HT1080 (cell line): ENCODE measurements around the gene ATG10. TPM values are rescaled to one million over a fixed set of nuclear protein-coding genes. Genes with fewer than 3 reads are reported as not detected.

Experiments used
- DNase-seq: peaks from one replicate; pipeline ENCODE4 v3.0.0-alpha.2; 2015; ENCODE audit warnings: low read depth
- total RNA-seq: library from RNA; depleted of rRNA; stranded (reverse); fragments of >200 nt; shearing (Covaris generic); gene quantifications from 2 replicates; pipeline ENCODE4 v1.2.3, GENCODE V29; 2014

ATG10 gene
- total RNA-seq, 1 experiment from 2014 or later, result 4.5 TPM

GRCh38 chr5:82164176-82164976, 192.6 kb downstream of the ATG10 start:
- peak; percentile 81 for DNase-seq

- DNase-seq, result peak; percentile 64
These were observed 193.3 kb downstream of the ATG10 start for GRCh38 chr5:82164977-82165713.

- peak; percentile 67 for DNase-seq
These were observed 194.1 kb downstream of the ATG10 start for GRCh38 chr5:82165740-82166530.

- no peak for DNase-seq
These were observed 195.6 kb downstream of the ATG10 start for GRCh38 chr5:82167372-82167935.

DNA sequence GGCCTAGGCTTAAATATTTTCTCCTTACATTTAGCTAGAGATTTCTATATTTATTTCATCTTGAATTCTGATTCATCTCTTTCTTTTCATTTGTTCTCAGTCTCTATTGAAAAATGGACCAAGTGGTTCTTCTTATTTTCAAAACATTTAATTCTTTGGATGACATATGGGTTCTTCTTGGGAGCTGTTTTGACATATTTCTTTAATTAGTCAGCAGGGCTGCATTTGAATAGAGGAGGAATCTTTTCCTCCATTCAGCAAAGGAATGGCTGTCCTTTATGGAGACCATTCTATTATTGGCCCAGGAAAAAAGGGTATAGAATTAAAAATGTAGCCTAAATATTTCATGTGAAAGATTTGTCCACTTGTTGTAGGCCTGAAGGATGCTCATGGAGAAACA, 196.5 kb downstream of the ATG10 start:
- no peak for DNase-seq

GRCh38 chr5:82169892-82170291, 198.1 kb downstream of the ATG10 start:
- DNase-seq, result no peak

GRCh38 chr5:82174128-82174918, 202.5 kb downstream of the ATG10 start:
- peak; percentile 32 for DNase-seq

DNA sequence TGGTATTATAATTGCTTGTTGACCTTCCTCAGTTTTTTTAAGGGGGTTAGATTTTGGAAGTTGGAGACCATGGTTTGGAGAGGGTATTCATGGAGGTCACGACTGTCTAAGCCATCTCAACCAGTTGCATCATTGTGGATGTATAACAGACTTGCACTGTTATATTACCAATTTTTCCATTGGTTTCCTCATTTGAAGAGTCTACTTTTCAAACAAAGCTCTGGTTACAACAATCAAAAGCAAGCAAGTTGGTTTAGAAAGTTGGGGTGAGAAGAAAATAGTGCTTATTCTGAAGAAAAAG, 203.0 kb downstream of the ATG10 start:
- no peak for DNase-seq

DNA sequence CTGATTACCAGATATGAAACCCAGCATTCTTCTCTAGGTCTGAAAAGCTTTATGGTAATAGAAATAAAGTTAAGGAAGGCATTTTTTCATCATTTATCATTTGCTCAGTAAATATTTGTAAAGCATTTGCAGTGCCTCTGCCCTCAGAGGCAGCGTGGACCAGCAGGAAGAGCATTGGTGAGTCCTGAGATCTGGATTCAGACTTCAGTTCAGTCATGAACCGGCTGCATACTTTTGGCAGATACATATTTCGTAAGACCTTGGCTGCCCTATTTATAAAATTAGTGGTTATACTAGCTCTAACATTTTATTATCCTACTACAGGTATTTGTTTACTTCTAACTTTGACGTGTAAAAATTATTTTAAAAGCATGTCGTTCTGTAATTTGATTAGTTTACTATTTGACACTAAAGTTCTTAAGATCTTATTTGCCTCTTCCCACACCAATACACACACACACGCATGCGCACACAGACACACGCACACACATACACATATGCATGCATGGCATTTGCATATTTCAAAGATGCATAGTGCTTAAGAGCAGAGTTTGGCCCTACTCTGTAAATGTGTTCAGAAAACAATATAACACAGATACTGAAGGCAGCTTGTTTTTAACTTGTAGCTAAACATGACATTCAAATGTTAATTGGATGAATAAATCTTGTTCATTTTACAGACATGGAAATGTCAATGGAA, 204.4 kb downstream of the ATG10 start:
- no peak for DNase-seq

GRCh38 chr5:82178378-82178777, 206.6 kb downstream of the ATG10 start:
- no peak for DNase-seq

- no peak for DNase-seq
These were observed 210.8 kb downstream of the ATG10 start for GRCh38 chr5:82182662-82183061.

- peak; percentile 43 for DNase-seq
These were observed 212.0 kb downstream of the ATG10 start for GRCh38 chr5:82183828-82184227.

DNA sequence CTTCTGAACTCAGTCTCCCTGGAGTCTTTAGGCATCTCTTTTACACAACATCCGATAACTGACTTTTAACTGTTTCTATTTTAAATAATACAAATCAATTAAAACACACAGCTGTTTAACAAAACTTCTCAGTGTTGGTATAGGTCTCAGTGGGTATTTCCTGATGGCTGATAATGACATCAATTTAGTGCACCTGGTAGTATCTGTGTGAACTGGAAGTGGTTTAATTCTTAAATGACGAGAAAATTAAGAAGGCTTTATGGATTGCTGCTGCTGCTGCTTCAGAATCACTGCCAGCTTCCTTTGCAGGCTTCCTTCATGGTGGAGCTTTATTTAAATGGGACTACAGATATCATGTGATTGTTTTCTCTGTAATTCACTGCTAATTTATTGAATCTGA, 214.0 kb downstream of the ATG10 start:
- no peak for DNase-seq

- DNase-seq, result no peak
These were observed 225.7 kb downstream of the ATG10 start for GRCh38 chr5:82197550-82197949.

GRCh38 chr5:82204567-82204966, 232.7 kb downstream of the ATG10 start:
- DNase-seq, result no peak

DNA sequence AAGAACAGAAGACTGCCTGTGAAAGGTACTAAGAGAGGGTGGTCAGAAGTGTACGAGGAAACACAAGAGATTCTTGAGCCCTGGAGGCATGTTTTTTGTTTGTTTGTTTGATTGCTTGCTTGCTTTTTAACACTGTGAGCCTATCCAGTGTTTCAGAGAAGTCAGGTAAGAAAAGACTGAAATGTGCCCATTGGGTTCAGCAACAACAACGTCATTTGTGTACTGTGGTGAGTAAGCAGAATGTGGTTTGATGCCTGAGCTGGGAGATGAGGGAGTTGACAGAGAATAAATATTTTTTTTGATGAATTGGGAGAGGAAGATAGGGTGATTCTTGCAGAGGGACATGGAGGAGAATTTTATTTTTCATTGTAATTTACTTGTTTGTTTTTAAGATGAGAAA, 233.2 kb downstream of the ATG10 start:
- DNase-seq, result peak; percentile 8

GRCh38 chr5:82208371-82208770, 236.5 kb downstream of the ATG10 start:
- DNase-seq, result no peak

DNA sequence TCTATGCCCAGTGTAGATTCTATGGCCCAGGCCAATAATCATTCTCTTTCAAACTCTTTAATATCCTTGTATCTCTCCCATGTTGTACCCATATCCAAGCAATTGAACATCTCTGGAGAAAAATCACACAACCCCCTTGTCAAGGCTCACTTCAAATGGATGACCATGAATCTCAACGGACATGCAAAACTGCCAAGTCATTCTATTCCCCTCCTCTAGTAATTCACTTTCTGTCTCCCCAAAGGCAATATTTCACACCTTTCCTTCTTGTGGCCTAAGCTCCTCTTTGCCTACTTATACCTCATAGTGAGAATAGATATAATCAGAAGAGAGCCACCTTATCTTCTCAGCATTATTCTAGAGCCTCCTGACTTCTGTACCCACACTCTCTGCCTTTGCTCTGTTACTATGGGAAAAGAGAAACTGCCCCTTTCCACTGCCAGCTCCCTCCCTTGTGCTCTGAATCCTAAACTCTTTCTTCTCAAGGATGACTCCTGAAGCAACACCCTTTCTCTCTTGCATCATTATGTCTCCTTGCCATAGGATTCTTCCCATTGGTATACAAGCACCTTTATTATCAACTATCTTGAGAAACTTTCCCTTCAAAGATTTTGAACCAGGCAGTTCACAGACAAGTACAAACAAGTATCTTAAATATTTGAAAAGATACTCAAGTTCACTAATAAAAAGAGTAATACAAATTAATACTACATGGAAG, 240.2 kb downstream of the ATG10 start:
- DNase-seq, result no peak

DNA sequence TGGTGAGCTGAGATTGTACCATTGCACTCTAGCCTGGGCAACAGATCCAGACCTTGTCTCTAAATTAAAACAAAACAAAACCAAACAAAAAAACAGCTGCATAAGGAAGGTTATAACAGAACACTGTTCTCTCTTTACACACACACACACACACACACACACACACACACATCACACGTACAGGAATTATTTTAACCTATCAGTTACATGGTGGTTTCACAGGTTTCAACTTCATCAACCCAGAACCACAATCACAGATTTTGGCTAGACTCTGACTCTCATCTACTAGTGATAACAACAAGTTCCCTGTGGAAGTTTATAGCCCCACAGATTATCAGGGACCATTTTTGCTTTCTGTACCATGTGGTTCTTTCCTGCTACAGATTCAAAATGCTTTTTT, 246.1 kb downstream of the ATG10 start:
- no peak for DNase-seq
